CD14-positive monocyte (primary cell): ENCODE measurements around the gene TGFA. TPM values are rescaled to one million over a fixed set of nuclear protein-coding genes. Genes with fewer than 3 reads are reported as not detected.

Source experiments
- DNase-seq, 3 donors: peaks; one replicate each; pipeline ENCODE4 v3.0.0-alpha.2; 2011 to 2022
- H2AFZ ChIP-seq: 2 replicates; pipeline ENCODE4 v1.6.0; 2012; ENCODE audit warnings: mild to moderate bottlenecking, low read depth, low read length, inconsistent platforms; ENCODE audit not compliant: insufficient read depth, poor library complexity, severe bottlenecking
- H3K27ac ChIP-seq, 2 donors: 1 replicate in 1 of 2; 2 replicates in 1 of 2; pipeline ENCODE4 v1.5.1; 2012 to 2013; ENCODE audit warnings: low read length in 2 of 2, control low read depth in 1 of 2, inconsistent platforms in 1 of 2, low read depth in 1 of 2, mild to moderate bottlenecking in 1 of 2
- H3K27me3 ChIP-seq, 2 donors: one replicate each; pipeline versions ENCODE4 v1.6.0 to v1.6.1; 2011 to 2013; ENCODE audit warnings: low read length in 2 of 2; ENCODE audit not compliant: control insufficient read depth in 2 of 2, insufficient read depth in 2 of 2
- H3K36me3 ChIP-seq, 2 donors: replicated peaks in 1 of 2; 1 replicate in 1 of 2; 2 replicates in 1 of 2; pipeline versions ENCODE4 v1.5.1 to v1.6.1; 2012 to 2013; ENCODE audit warnings: low read length in 2 of 2, control low read depth in 1 of 2, inconsistent platforms in 1 of 2, mild to moderate bottlenecking in 1 of 2; ENCODE audit not compliant: insufficient read depth in 2 of 2, control insufficient read depth in 1 of 2
- H3K4me1 ChIP-seq, 2 donors: 1 replicate in 1 of 2; 2 replicates in 1 of 2; pipeline versions ENCODE4 v1.5.1 to v1.6.1; 2012 to 2013; ENCODE audit warnings: low read length in 2 of 2, control low read depth in 1 of 2, inconsistent platforms in 1 of 2, mild to moderate bottlenecking in 1 of 2, moderate library complexity in 1 of 2; ENCODE audit not compliant: insufficient read depth in 2 of 2, control insufficient read depth in 1 of 2
- H3K4me2 ChIP-seq: replicated peaks from 2 replicates; pipeline ENCODE3; 2012; ENCODE audit warnings: low read length, moderate library complexity, mild to moderate bottlenecking; ENCODE audit not compliant: poor library complexity, severe bottlenecking; ENCODE audit errors: extremely low read depth
- H3K4me3 ChIP-seq, 3 experiments: fragments of 200-600 bp in 1 of 3; sonication (generic) in 1 of 3; replicated peaks in 1 of 3; 1 replicate in 2 of 3; 2 replicates in 1 of 3; pipeline ENCODE4 v1.5.1; 2011 to 2013; ENCODE audit warnings: low read length in 3 of 3, mild to moderate bottlenecking in 3 of 3, control low read depth in 2 of 3, low read depth in 2 of 3, inconsistent platforms in 1 of 3, moderate library complexity in 1 of 3
- H3K79me2 ChIP-seq: 2 replicates; pipeline ENCODE4 v1.6.0; 2012; ENCODE audit warnings: mild to moderate bottlenecking, control low read depth, inconsistent platforms, low read length, moderate library complexity; ENCODE audit not compliant: insufficient read depth
- H3K9ac ChIP-seq: 2 replicates; pipeline ENCODE4 v1.6.0; 2017; ENCODE audit warnings: low read length, mild to moderate bottlenecking; ENCODE audit not compliant: insufficient read depth, poor library complexity, severe bottlenecking
- H3K9me3 ChIP-seq, 2 donors: replicated peaks in 1 of 2; 1 replicate in 1 of 2; 2 replicates in 1 of 2; pipeline versions ENCODE4 v1.5.1 to v1.6.1; 2012 to 2013; ENCODE audit warnings: low read length in 2 of 2, control low read depth in 1 of 2; ENCODE audit not compliant: control insufficient read depth in 1 of 2, insufficient read depth in 1 of 2
- H4K20me1 ChIP-seq: 2 replicates; pipeline ENCODE4 v1.6.0; 2012; ENCODE audit warnings: mild to moderate bottlenecking, low read length, control low read depth, moderate library complexity; ENCODE audit not compliant: insufficient read depth
- H3K27ac Mint-ChIP-seq, 7 donors: one replicate each; pipeline ENCODE4 v1.8.0; 2020; ENCODE audit warnings: mild to moderate bottlenecking in 7 of 7, mixed read lengths in 7 of 7, moderate library complexity in 6 of 7, inconsistent platforms in 2 of 7
- H3K27me3 Mint-ChIP-seq, 3 donors: one replicate each; pipeline ENCODE4 v1.8.0; 2021 to 2022; ENCODE audit warnings: low read depth in 3 of 3, mild to moderate bottlenecking in 3 of 3, mixed read lengths in 3 of 3, moderate library complexity in 3 of 3, inconsistent platforms in 1 of 3
- H3K36me3 Mint-ChIP-seq, 2 donors: one replicate each; pipeline ENCODE4 v1.8.0; 2020; ENCODE audit warnings: mixed read lengths in 2 of 2, inconsistent platforms in 1 of 2, mild to moderate bottlenecking in 1 of 2
- H3K4me1 Mint-ChIP-seq: one replicate; pipeline ENCODE4 v1.8.0; 2020; ENCODE audit warnings: mild to moderate bottlenecking, mixed read lengths
- H3K4me3 Mint-ChIP-seq, 2 donors: one replicate each; pipeline ENCODE4 v1.8.0; 2020; ENCODE audit warnings: mild to moderate bottlenecking in 2 of 2, mixed read lengths in 2 of 2, moderate library complexity in 1 of 2
- H3K9me3 Mint-ChIP-seq, 7 donors: one replicate each; pipeline ENCODE4 v1.8.0; 2020 to 2022; ENCODE audit warnings: mixed read lengths in 7 of 7, mild to moderate bottlenecking in 6 of 7, moderate library complexity in 6 of 7, inconsistent platforms in 2 of 7
- WGBS: methylation state at CpG from one replicate; pipeline ENCODE4 v1.1.5; 2013; ENCODE audit warnings: missing lambda C conversion rate; ENCODE audit not compliant: insufficient coverage; 5-methylcytosine and 5-hydroxymethylcytosine counted together
- intact Hi-C, 2 donors: fragments of 100-400 bp; cut with micrococcal nuclease; formaldehyde crosslinking; loops; one replicate each; pipeline versions ENCODE4 v1.15.0 to v1.15.1; 2023
- polyA plus RNA-seq, 3 donors: library from polyadenylated mRNA; depleted of rRNA in 1 of 3; unstranded in 2 of 3; stranded (reverse) in 1 of 3; fragments of 300-500 nt in 2 of 3; fragments of >200 nt in 1 of 3; fragmentation: Illumina TruSeq in 2 of 3; gene quantifications; 1 replicate in 2 of 3; 2 replicates in 1 of 3; pipeline ENCODE4 v1.2.3, GENCODE V29; 2012 to 2021
- TF ChIP-seq, protein P1 (sequence below): fragments of 200-600 bp; IDR thresholded peaks from one replicate; pipeline ENCODE4 v1.8.0; 2022; ENCODE audit warnings: antibody characterized with exemption, mild to moderate bottlenecking

TGFA gene
- polyA plus RNA-seq, 3 donors: 1.7 to 2.5 (median 1.7) TPM

DNA sequence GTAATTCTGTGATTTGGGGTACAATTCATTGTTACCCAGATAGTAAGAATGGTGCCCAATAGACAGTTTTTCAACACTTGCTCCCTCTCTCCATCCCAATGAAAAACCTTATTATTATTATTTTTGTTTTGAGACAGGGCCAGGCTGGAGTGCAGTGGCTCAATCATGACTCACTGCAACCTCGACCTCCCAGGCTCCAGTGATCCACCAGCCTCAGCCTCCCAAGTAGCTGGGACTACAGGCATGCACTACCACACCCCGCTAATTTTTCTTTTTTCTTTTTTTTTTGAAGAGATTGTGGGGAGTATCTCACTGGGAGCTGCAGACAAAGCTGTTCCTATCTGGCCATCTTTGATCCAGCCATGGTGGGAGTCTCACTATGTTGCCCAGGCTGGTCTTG, 7.2 kb downstream of the TGFA start:
- TF ChIP-seq, protein P1, sequence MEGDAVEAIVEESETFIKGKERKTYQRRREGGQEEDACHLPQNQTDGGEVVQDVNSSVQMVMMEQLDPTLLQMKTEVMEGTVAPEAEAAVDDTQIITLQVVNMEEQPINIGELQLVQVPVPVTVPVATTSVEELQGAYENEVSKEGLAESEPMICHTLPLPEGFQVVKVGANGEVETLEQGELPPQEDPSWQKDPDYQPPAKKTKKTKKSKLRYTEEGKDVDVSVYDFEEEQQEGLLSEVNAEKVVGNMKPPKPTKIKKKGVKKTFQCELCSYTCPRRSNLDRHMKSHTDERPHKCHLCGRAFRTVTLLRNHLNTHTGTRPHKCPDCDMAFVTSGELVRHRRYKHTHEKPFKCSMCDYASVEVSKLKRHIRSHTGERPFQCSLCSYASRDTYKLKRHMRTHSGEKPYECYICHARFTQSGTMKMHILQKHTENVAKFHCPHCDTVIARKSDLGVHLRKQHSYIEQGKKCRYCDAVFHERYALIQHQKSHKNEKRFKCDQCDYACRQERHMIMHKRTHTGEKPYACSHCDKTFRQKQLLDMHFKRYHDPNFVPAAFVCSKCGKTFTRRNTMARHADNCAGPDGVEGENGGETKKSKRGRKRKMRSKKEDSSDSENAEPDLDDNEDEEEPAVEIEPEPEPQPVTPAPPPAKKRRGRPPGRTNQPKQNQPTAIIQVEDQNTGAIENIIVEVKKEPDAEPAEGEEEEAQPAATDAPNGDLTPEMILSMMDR: no peak
- Histone ChIP-seq H3K27me3 (peaks cover 4 to 12% of the 10 kb centered on the region in 2 donors), H4K20me1 (no peaks in the 10 kb centered on the region), H3K4me2 (no peak overlapping the region), H3K9ac (no peak overlapping the region), H3K4me1 (no peaks in the 10 kb centered on the region), H3K9me3 (no peaks in the 10 kb centered on the region), H3K27ac (no peak overlapping the region), H2AFZ (no peak overlapping the region), H3K79me2 (no peaks in the 10 kb centered on the region), H3K4me3 (no peak overlapping the region), H3K36me3 (no peaks in the 10 kb centered on the region)
- no peaks in the 10 kb centered on the region for H3K4me1 Mint-ChIP-seq
- no peak overlapping the region for H3K4me3 Mint-ChIP-seq
- no peaks in the 10 kb centered on the region for H3K36me3 Mint-ChIP-seq
- no peak for DNase-seq
- no peak overlapping the region for H3K27ac Mint-ChIP-seq
- no peaks in the 10 kb centered on the region for H3K9me3 Mint-ChIP-seq
- peaks cover 12 to 17% (median 15%) of the 10 kb centered on the region in 3 donors for H3K27me3 Mint-ChIP-seq
- intact Hi-C loops: no loop called here
- no CpG with 5 or more reads among the region's 2 CpGs for WGBS

DNA sequence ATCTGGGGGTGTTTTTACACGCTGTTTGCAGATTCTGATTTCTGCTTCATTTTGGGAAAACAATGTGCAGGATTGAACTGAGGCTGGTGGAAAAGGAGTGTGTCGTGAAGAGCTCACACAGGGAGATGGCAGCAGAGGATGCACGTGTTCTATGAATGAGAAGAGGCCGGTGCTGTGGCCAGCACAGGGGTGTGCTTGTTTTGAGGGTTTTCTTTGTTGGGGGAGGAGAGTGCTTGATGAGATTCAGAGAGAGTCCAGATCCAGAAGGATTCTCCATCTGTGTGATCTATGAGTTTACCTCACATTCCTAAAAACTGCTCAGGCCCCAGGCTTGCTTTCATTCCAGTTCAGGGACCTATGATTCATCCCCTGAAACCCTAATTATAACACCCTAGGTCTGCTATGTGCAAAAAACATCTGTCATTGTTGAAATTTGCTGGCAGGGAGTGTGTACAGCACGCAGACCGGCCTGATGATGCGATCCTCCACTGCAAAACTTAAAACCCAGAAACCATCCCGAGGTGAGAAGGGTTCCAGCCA, 12.1 kb downstream of the TGFA start:
- Mint-ChIP-seq H3K4me3 (no peak overlapping the region), H3K27ac (peak overlapping the region in 1 of 7 donors; percentile 0), H3K4me1 (no peaks in the 10 kb centered on the region), H3K9me3 (peaks cover under 1 to 3% (median 2%) of the 10 kb centered on the region in 7 donors), H3K27me3 (peaks cover 2 to 5% (median 4%) of the 10 kb centered on the region in 3 donors), H3K36me3 (no peaks in the 10 kb centered on the region)
- 84% methylated on average over 6 of the region's 8 CpGs for WGBS
- Histone ChIP-seq H3K36me3 (no peaks in the 10 kb centered on the region), H3K9me3 (no peaks in the 10 kb centered on the region), H3K27me3 (no peaks in the 10 kb centered on the region), H4K20me1 (no peaks in the 10 kb centered on the region), H3K79me2 (no peaks in the 10 kb centered on the region), H2AFZ (no peak overlapping the region), H3K4me2 (no peak overlapping the region), H3K4me3 (no peak overlapping the region), H3K27ac (no peak overlapping the region), H3K4me1 (no peaks in the 10 kb centered on the region), H3K9ac (no peak overlapping the region)
- intact Hi-C loops: no loop called here
- TF ChIP-seq, protein P1: no peak
- DNase-seq: no peak
